C4-2B (cell line): ENCODE data around the gene DNLZ.

Experiments
- H3K27ac ChIP-seq: fragments of 450-650 bp; 2 replicates; pipeline ENCODE4 v1.5.1; 2017
- CTCF ChIP-seq: fragments of 450-650 bp; conservative IDR thresholded peaks from 2 replicates; pipeline ENCODE4 v1.5.1; 2017; ENCODE audit warnings: mild to moderate bottlenecking
- ZFX ChIP-seq: fragments of 450-650 bp; IDR thresholded peaks from 2 replicates; pipeline ENCODE4 v1.6.1; 2017

DNLZ gene

GRCh38 chr9:136331556-136332481, 31.7 kb downstream of the DNLZ start:
- TF ChIP-seq ZFX (no peak), CTCF (no peak)
- no peak overlapping the region for H3K27ac ChIP-seq

GRCh38 chr9:136331030-136331429, 32.5 kb downstream of the DNLZ start:
- TF ChIP-seq ZFX = no peak
- no peak overlapping the region for H3K27ac ChIP-seq

- TF ChIP-seq CTCF (no peak), ZFX (no peak)
- H3K27ac ChIP-seq = no peak overlapping the region
These were observed 33.0 kb downstream of the DNLZ start for GRCh38 chr9:136330406-136330990.

- no peak overlapping the region for H3K27ac ChIP-seq
- TF ChIP-seq CTCF (no peak), ZFX (no peak)
These were observed 33.7 kb downstream of the DNLZ start for GRCh38 chr9:136329636-136330405.

- TF ChIP-seq CTCF = no peak
- TF ChIP-seq ZFX = no peak
- no peak overlapping the region; the same call in 1 of the 2 replicates for H3K27ac ChIP-seq
These were observed 34.3 kb downstream of the DNLZ start for GRCh38 chr9:136329211-136329627.

GRCh38 chr9:136328622-136329041, 34.9 kb downstream of the DNLZ start:
- no peak for TF ChIP-seq ZFX
- TF ChIP-seq CTCF = no peak
- H3K27ac ChIP-seq = peak overlapping the region; percentile 73

- H3K27ac ChIP-seq = peak overlapping the region; percentile 73
- TF ChIP-seq ZFX = no peak
These were observed 35.4 kb downstream of the DNLZ start for GRCh38 chr9:136328011-136328621.
